ENCODE measurements around the gene ARHGAP22.

DNA sequence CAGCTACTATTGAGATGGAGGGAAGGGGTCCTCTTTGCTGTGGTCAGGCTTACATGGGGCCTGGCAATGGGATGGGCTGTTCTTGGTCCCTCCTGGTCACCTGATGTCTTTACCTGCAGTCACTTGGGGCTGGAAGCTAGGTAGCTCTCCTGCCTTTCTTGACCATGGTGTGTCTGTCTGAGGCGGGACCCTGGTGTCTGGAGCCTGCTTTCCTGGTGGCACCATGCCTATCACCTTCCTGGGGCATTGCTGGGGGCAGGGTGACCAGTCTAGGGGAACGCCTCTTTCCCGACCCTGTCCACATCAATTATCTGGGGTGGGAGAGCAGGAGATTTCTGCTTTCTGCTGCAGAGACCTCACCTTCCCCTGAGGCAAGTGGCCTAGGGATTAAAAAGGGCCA lies 55.6 kb downstream of the ARHGAP22 start:
- TF ChIP-seq CTCF (IDR thresholded peaks at IDR 0.05; ENCODE audit: poor library complexity, severe bottlenecking): no peak
- TF ChIP-seq EZH2 (IDR thresholded peaks at IDR 0.05; ENCODE audit: borderline replicate concordance, insufficient read depth, low read length, poor library complexity, severe bottlenecking): no peak
- no peak for TF ChIP-seq POLR2AphosphoS5 (IDR thresholded peaks at IDR 0.05)
- TF ChIP-seq RAD21 (conservative IDR thresholded peaks at IDR 0.05): no peak
- TF ChIP-seq REST (IDR thresholded peaks at IDR 0.05; ENCODE audit: borderline replicate concordance): no peak
- no peak for TF ChIP-seq TAF1 (IDR thresholded peaks at IDR 0.05; ENCODE audit: low read depth)
- no peak for TF ChIP-seq EP300 (conservative IDR thresholded peaks at IDR 0.05; ENCODE audit: poor library complexity, severe bottlenecking)

Measured in neural cell (in vitro differentiated cells).